Neuron (in vitro differentiated cells): Measurements from ENCODE around the gene POGZ.
"Not testable (repeated sequence)": the region's sequence is repeated elsewhere in the genome, so short reads cannot be mapped to it uniquely, and the experiment has no call there.

Source experiments
- H2AFZ ChIP-seq: one replicate; pipeline ENCODE4 v1.6.1; 2013; ENCODE audit warnings: low read depth, mild to moderate bottlenecking, inconsistent platforms, low read length, moderate library complexity
- H3K27me3 ChIP-seq: one replicate; pipeline ENCODE4 v1.6.1; 2013; ENCODE audit warnings: low read length; ENCODE audit not compliant: insufficient read depth
- H3K36me3 ChIP-seq: one replicate; pipeline ENCODE4 v1.6.1; 2013; ENCODE audit warnings: low read length; ENCODE audit not compliant: insufficient read depth
- H3K4me1 ChIP-seq: one replicate; pipeline ENCODE4 v1.6.1; 2013; ENCODE audit warnings: low read length; ENCODE audit not compliant: insufficient read depth
- H3K4me3 ChIP-seq: 2 replicates; pipeline ENCODE4 v1.5.1; 2013; ENCODE audit warnings: mild to moderate bottlenecking, low read length, moderate library complexity
- H3K9me3 ChIP-seq: one replicate; pipeline ENCODE4 v1.6.1; 2013; ENCODE audit warnings: low read length

Gene POGZ

GRCh38 chr1:151401860-151402259 lies 57.4 kb downstream of the POGZ start:
- peaks cover 62% of the 10 kb centered on the region for H3K36me3 ChIP-seq
- H3K9me3 ChIP-seq = no peaks in the 10 kb centered on the region
- H3K27me3 ChIP-seq = no peaks in the 10 kb centered on the region
- H2AFZ ChIP-seq = no peak overlapping the region
- peaks cover 13% of the 10 kb centered on the region for H3K4me1 ChIP-seq
- H3K4me3 ChIP-seq = no peak overlapping the region

GRCh38 chr1:151401125-151401788 lies 58.0 kb downstream of the POGZ start:
- no peaks in the 10 kb centered on the region for H3K9me3 ChIP-seq
- peaks cover 13% of the 10 kb centered on the region for H3K4me1 ChIP-seq
- no peak overlapping the region for H2AFZ ChIP-seq
- peak overlapping the region; percentile 56 for H3K4me3 ChIP-seq
- peaks cover 56% of the 10 kb centered on the region for H3K36me3 ChIP-seq
- no peaks in the 10 kb centered on the region for H3K27me3 ChIP-seq

- no peaks in the 10 kb centered on the region for H3K27me3 ChIP-seq
- H3K4me1 ChIP-seq = peaks cover 13% of the 10 kb centered on the region
- H3K4me3 ChIP-seq = peak within 1 kb of the TSS; percentile 56
- no peaks in the 10 kb centered on the region for H3K9me3 ChIP-seq
- peaks cover 39% of the 10 kb centered on the region for H3K36me3 ChIP-seq
- H2AFZ ChIP-seq = peak within 1 kb of the TSS; percentile 29
Observed at GRCh38 chr1:151399324-151400171, 59.7 kb downstream of the POGZ start, which contains the start of gene PSMB4. TSS of gene PSMB4 (plus strand) at chr1:151399573. CDS start at chr1:151399588, 15 bp downstream.

GRCh38 chr1:151396265-151396664 lies 63.0 kb downstream of the POGZ start:
- H3K27me3 ChIP-seq, H2AFZ ChIP-seq, H3K36me3 ChIP-seq, H3K4me3 ChIP-seq, H3K9me3 ChIP-seq: not testable (repeated sequence)
- peaks cover 13% of the 10 kb centered on the region for H3K4me1 ChIP-seq

- no peaks in the 10 kb centered on the region for H3K36me3 ChIP-seq
- H3K9me3 ChIP-seq = no peaks in the 10 kb centered on the region
- H2AFZ ChIP-seq = no peak overlapping the region
- no peaks in the 10 kb centered on the region for H3K4me1 ChIP-seq
- H3K4me3 ChIP-seq = no peak overlapping the region
- H3K27me3 ChIP-seq = no peaks in the 10 kb centered on the region
Observed at GRCh38 chr1:151393583-151393982, 65.7 kb downstream of the POGZ start.

- Histone ChIP-seq H2AFZ (no peak overlapping the region), H3K36me3 (no peaks in the 10 kb centered on the region)
Observed at GRCh38 chr1:151391079-151391563, 68.2 kb downstream of the POGZ start.

GRCh38 chr1:151390221-151391078 lies 68.8 kb downstream of the POGZ start:
- H3K36me3 ChIP-seq, H3K4me3 ChIP-seq, H3K27me3 ChIP-seq, H3K4me1 ChIP-seq, H3K9me3 ChIP-seq, H2AFZ ChIP-seq: not testable (repeated sequence)

More at GRCh38 chr1:151391079-151391563, 68.2 kb downstream of the POGZ start:
- H3K4me1 ChIP-seq = no peaks in the 10 kb centered on the region
- no peak overlapping the region for H3K4me3 ChIP-seq
- H3K9me3 ChIP-seq = no peaks in the 10 kb centered on the region
- no peaks in the 10 kb centered on the region for H3K27me3 ChIP-seq

GRCh38 chr1:151386002-151386401 lies 73.3 kb downstream of the POGZ start:
- Histone ChIP-seq H3K4me1 (no peaks in the 10 kb centered on the region), H3K36me3 (no peaks in the 10 kb centered on the region), H3K9me3 (no peaks in the 10 kb centered on the region), H3K4me3 (no peak overlapping the region), H3K27me3 (peaks cover 6% of the 10 kb centered on the region), H2AFZ (no peak overlapping the region)

- Histone ChIP-seq H3K27me3 (peaks cover 7% of the 10 kb centered on the region), H2AFZ (no peak overlapping the region), H3K4me3 (no peak overlapping the region), H3K9me3 (no peaks in the 10 kb centered on the region), H3K36me3 (no peaks in the 10 kb centered on the region), H3K4me1 (no peaks in the 10 kb centered on the region)
Observed at GRCh38 chr1:151384584-151384983, 74.7 kb downstream of the POGZ start.

GRCh38 chr1:151377150-151377884 lies 82.0 kb downstream of the POGZ start:
- peaks cover 10% of the 10 kb centered on the region for H3K27me3 ChIP-seq
- H3K4me1 ChIP-seq = peaks cover 8% of the 10 kb centered on the region
- H3K4me3 ChIP-seq = no peak overlapping the region
- H2AFZ ChIP-seq = no peak overlapping the region
- no peaks in the 10 kb centered on the region for H3K36me3 ChIP-seq
- H3K9me3 ChIP-seq = no peaks in the 10 kb centered on the region

- H3K27me3 ChIP-seq = peaks cover 3% of the 10 kb centered on the region
- H3K4me1 ChIP-seq = peaks cover 13% of the 10 kb centered on the region
- no peak overlapping the region for H2AFZ ChIP-seq
- no peaks in the 10 kb centered on the region for H3K36me3 ChIP-seq
- no peak overlapping the region for H3K4me3 ChIP-seq
- no peaks in the 10 kb centered on the region for H3K9me3 ChIP-seq
Observed at GRCh38 chr1:151373196-151373595, 86.1 kb downstream of the POGZ start.
